ENCODE results near the gene TENM3.

TENM3 gene

GRCh38 chr4:182344968-182345367, 101.8 kb downstream of the TENM3 start:
- Histone ChIP-seq H3K4me1 (ENCODE audit: control insufficient read depth in 1 of 2, insufficient read depth in 2 of 2, low read length in 2 of 2) (peaks cover 2 to 10% of the 10 kb centered on the region in 2 donors), H3K9me3 (ENCODE audit: control insufficient read depth in 1 of 2, low read length in 2 of 2) (no peaks in the 10 kb centered on the region), H3K9ac (ENCODE audit: low read depth in 1 of 2, low read length in 2 of 2) (no peak overlapping the region), H3K4me3 (ENCODE audit: low read depth in 1 of 2, low read length in 2 of 2) (no peak overlapping the region), H3K36me3 (ENCODE audit: control insufficient read depth in 1 of 2, insufficient read depth in 2 of 2, low read length in 2 of 2) (no peaks in the 10 kb centered on the region), H3K27ac (ENCODE audit: low read depth, low read length) (no peak overlapping the region), H3K27me3 (ENCODE audit: control insufficient read depth in 1 of 2, insufficient read depth in 2 of 2, low read length in 2 of 2) (no peaks in the 10 kb centered on the region)

GRCh38 chr4:182346250-182346649, 103.0 kb downstream of the TENM3 start:
- H3K36me3 ChIP-seq (ENCODE audit: control insufficient read depth in 1 of 2, insufficient read depth in 2 of 2, low read length in 2 of 2), result no peaks in the 10 kb centered on the region
- H3K27me3 ChIP-seq (ENCODE audit: control insufficient read depth in 1 of 2, insufficient read depth in 2 of 2, low read length in 2 of 2), result no peaks in the 10 kb centered on the region
- H3K9me3 ChIP-seq (ENCODE audit: control insufficient read depth in 1 of 2, low read length in 2 of 2), result no peaks in the 10 kb centered on the region
- H3K4me3 ChIP-seq (ENCODE audit: low read depth in 1 of 2, low read length in 2 of 2), result no peak overlapping the region
- H3K4me1 ChIP-seq (ENCODE audit: control insufficient read depth in 1 of 2, insufficient read depth in 2 of 2, low read length in 2 of 2), result peaks cover 2 to 10% of the 10 kb centered on the region in 2 donors
- H3K9ac ChIP-seq (ENCODE audit: low read depth in 1 of 2, low read length in 2 of 2), result no peak overlapping the region
- no peak overlapping the region for H3K27ac ChIP-seq (ENCODE audit: low read depth, low read length)

GRCh38 chr4:182346675-182347375, 103.6 kb downstream of the TENM3 start:
- Histone ChIP-seq H3K4me3 (ENCODE audit: low read depth in 1 of 2, low read length in 2 of 2) (peak overlapping the region in 1 of 2 donors; percentile 46), H3K27me3 (ENCODE audit: control insufficient read depth in 1 of 2, insufficient read depth in 2 of 2, low read length in 2 of 2) (no peaks in the 10 kb centered on the region), H3K9ac (ENCODE audit: low read depth in 1 of 2, low read length in 2 of 2) (no peak overlapping the region), H3K9me3 (ENCODE audit: control insufficient read depth in 1 of 2, low read length in 2 of 2) (no peaks in the 10 kb centered on the region), H3K36me3 (ENCODE audit: control insufficient read depth in 1 of 2, insufficient read depth in 2 of 2, low read length in 2 of 2) (no peaks in the 10 kb centered on the region), H3K4me1 (ENCODE audit: control insufficient read depth in 1 of 2, insufficient read depth in 2 of 2, low read length in 2 of 2) (peaks cover 2 to 10% of the 10 kb centered on the region in 2 donors), H3K27ac (ENCODE audit: low read depth, low read length) (no peak overlapping the region)

- Histone ChIP-seq H3K27ac (ENCODE audit: low read depth, low read length) (no peak overlapping the region), H3K9me3 (ENCODE audit: control insufficient read depth in 1 of 2, low read length in 2 of 2) (no peaks in the 10 kb centered on the region), H3K9ac (ENCODE audit: low read depth in 1 of 2, low read length in 2 of 2) (no peak overlapping the region), H3K36me3 (ENCODE audit: control insufficient read depth in 1 of 2, insufficient read depth in 2 of 2, low read length in 2 of 2) (no peaks in the 10 kb centered on the region), H3K4me1 (ENCODE audit: control insufficient read depth in 1 of 2, insufficient read depth in 2 of 2, low read length in 2 of 2) (peaks cover 0 to 10% of the 10 kb centered on the region in 2 donors), H3K27me3 (ENCODE audit: control insufficient read depth in 1 of 2, insufficient read depth in 2 of 2, low read length in 2 of 2) (no peaks in the 10 kb centered on the region), H3K4me3 (ENCODE audit: low read depth in 1 of 2, low read length in 2 of 2) (no peak overlapping the region)
Measured at GRCh38 chr4:182348779-182349326, 105.7 kb downstream of the TENM3 start.

GRCh38 chr4:182350041-182350440, 106.8 kb downstream of the TENM3 start:
- Histone ChIP-seq H3K27ac (ENCODE audit: low read depth, low read length) (no peak overlapping the region), H3K36me3 (ENCODE audit: control insufficient read depth in 1 of 2, insufficient read depth in 2 of 2, low read length in 2 of 2) (no peaks in the 10 kb centered on the region), H3K9ac (ENCODE audit: low read depth in 1 of 2, low read length in 2 of 2) (no peak overlapping the region), H3K4me1 (ENCODE audit: control insufficient read depth in 1 of 2, insufficient read depth in 2 of 2, low read length in 2 of 2) (peaks cover 0 to 10% of the 10 kb centered on the region in 2 donors), H3K27me3 (ENCODE audit: control insufficient read depth in 1 of 2, insufficient read depth in 2 of 2, low read length in 2 of 2) (no peaks in the 10 kb centered on the region), H3K9me3 (ENCODE audit: control insufficient read depth in 1 of 2, low read length in 2 of 2) (no peaks in the 10 kb centered on the region), H3K4me3 (ENCODE audit: low read depth in 1 of 2, low read length in 2 of 2) (no peak overlapping the region)

- Histone ChIP-seq H3K27me3 (ENCODE audit: control insufficient read depth in 1 of 2, insufficient read depth in 2 of 2, low read length in 2 of 2) (no peaks in the 10 kb centered on the region), H3K4me1 (ENCODE audit: control insufficient read depth in 1 of 2, insufficient read depth in 2 of 2, low read length in 2 of 2) (peaks cover 0 to 10% of the 10 kb centered on the region in 2 donors), H3K9ac (ENCODE audit: low read depth in 1 of 2, low read length in 2 of 2) (no peak overlapping the region)
Measured at GRCh38 chr4:182351485-182351884, 108.3 kb downstream of the TENM3 start.

GRCh38 chr4:182354106-182354505, 110.9 kb downstream of the TENM3 start:
- Histone ChIP-seq H3K4me1 (ENCODE audit: control insufficient read depth in 1 of 2, insufficient read depth in 2 of 2, low read length in 2 of 2) (no peaks in the 10 kb centered on the region), H3K27me3 (ENCODE audit: control insufficient read depth in 1 of 2, insufficient read depth in 2 of 2, low read length in 2 of 2) (no peaks in the 10 kb centered on the region), H3K4me3 (ENCODE audit: low read depth in 1 of 2, low read length in 2 of 2) (no peak overlapping the region)

More at GRCh38 chr4:182351485-182351884, 108.3 kb downstream of the TENM3 start:
- no peak overlapping the region for H3K27ac ChIP-seq (ENCODE audit: low read depth, low read length)
- no peaks in the 10 kb centered on the region for H3K9me3 ChIP-seq (ENCODE audit: control insufficient read depth in 1 of 2, low read length in 2 of 2)
- H3K36me3 ChIP-seq (ENCODE audit: control insufficient read depth in 1 of 2, insufficient read depth in 2 of 2, low read length in 2 of 2), result no peaks in the 10 kb centered on the region
- no peak overlapping the region for H3K4me3 ChIP-seq (ENCODE audit: low read depth in 1 of 2, low read length in 2 of 2)

GRCh38 chr4:182354867-182355266, 111.7 kb downstream of the TENM3 start:
- H3K9ac ChIP-seq (ENCODE audit: low read depth in 1 of 2, low read length in 2 of 2), result no peak overlapping the region

More at GRCh38 chr4:182354106-182354505, 110.9 kb downstream of the TENM3 start:
- Histone ChIP-seq H3K27ac (ENCODE audit: low read depth, low read length) (no peak overlapping the region), H3K9ac (ENCODE audit: low read depth in 1 of 2, low read length in 2 of 2) (no peak overlapping the region), H3K9me3 (ENCODE audit: control insufficient read depth in 1 of 2, low read length in 2 of 2) (no peaks in the 10 kb centered on the region), H3K36me3 (ENCODE audit: control insufficient read depth in 1 of 2, insufficient read depth in 2 of 2, low read length in 2 of 2) (no peaks in the 10 kb centered on the region)

GRCh38 chr4:182367153-182367552, 124.0 kb downstream of the TENM3 start:
- Histone ChIP-seq H3K9me3 (ENCODE audit: control insufficient read depth in 1 of 2, low read length in 2 of 2) (no peaks in the 10 kb centered on the region), H3K4me1 (ENCODE audit: control insufficient read depth in 1 of 2, insufficient read depth in 2 of 2, low read length in 2 of 2) (no peaks in the 10 kb centered on the region), H3K36me3 (ENCODE audit: control insufficient read depth in 1 of 2, insufficient read depth in 2 of 2, low read length in 2 of 2) (no peaks in the 10 kb centered on the region), H3K27me3 (ENCODE audit: control insufficient read depth in 1 of 2, insufficient read depth in 2 of 2, low read length in 2 of 2) (no peaks in the 10 kb centered on the region), H3K9ac (ENCODE audit: low read depth in 1 of 2, low read length in 2 of 2) (no peak overlapping the region), H3K4me3 (ENCODE audit: low read depth in 1 of 2, low read length in 2 of 2) (no peak overlapping the region), H3K27ac (ENCODE audit: low read depth, low read length) (no peak overlapping the region)

More at GRCh38 chr4:182354867-182355266, 111.7 kb downstream of the TENM3 start:
- H3K27me3 ChIP-seq (ENCODE audit: control insufficient read depth in 1 of 2, insufficient read depth in 2 of 2, low read length in 2 of 2), result no peaks in the 10 kb centered on the region
- no peaks in the 10 kb centered on the region for H3K36me3 ChIP-seq (ENCODE audit: control insufficient read depth in 1 of 2, insufficient read depth in 2 of 2, low read length in 2 of 2)
- no peaks in the 10 kb centered on the region for H3K4me1 ChIP-seq (ENCODE audit: control insufficient read depth in 1 of 2, insufficient read depth in 2 of 2, low read length in 2 of 2)
- no peaks in the 10 kb centered on the region for H3K9me3 ChIP-seq (ENCODE audit: control insufficient read depth in 1 of 2, low read length in 2 of 2)
- H3K27ac ChIP-seq (ENCODE audit: low read depth, low read length), result no peak overlapping the region
- no peak overlapping the region for H3K4me3 ChIP-seq (ENCODE audit: low read depth in 1 of 2, low read length in 2 of 2)

GRCh38 chr4:182369211-182369610, 126.0 kb downstream of the TENM3 start:
- no peak overlapping the region for H3K27ac ChIP-seq (ENCODE audit: low read depth, low read length)
- H3K9ac ChIP-seq (ENCODE audit: low read depth in 1 of 2, low read length in 2 of 2), result no peak overlapping the region
- H3K4me3 ChIP-seq (ENCODE audit: low read depth in 1 of 2, low read length in 2 of 2), result no peak overlapping the region
- H3K36me3 ChIP-seq (ENCODE audit: control insufficient read depth in 1 of 2, insufficient read depth in 2 of 2, low read length in 2 of 2), result no peaks in the 10 kb centered on the region
- H3K27me3 ChIP-seq (ENCODE audit: control insufficient read depth in 1 of 2, insufficient read depth in 2 of 2, low read length in 2 of 2), result no peaks in the 10 kb centered on the region
- no peaks in the 10 kb centered on the region for H3K9me3 ChIP-seq (ENCODE audit: control insufficient read depth in 1 of 2, low read length in 2 of 2)
- no peaks in the 10 kb centered on the region for H3K4me1 ChIP-seq (ENCODE audit: control insufficient read depth in 1 of 2, insufficient read depth in 2 of 2, low read length in 2 of 2)
